Fibroblast of lung (primary cell): ENCODE results near the gene SNAP29. TPM values are rescaled to one million over a fixed set of nuclear protein-coding genes. Genes with fewer than 3 reads are reported as not detected.

Source experiments
- DNase-seq, 2 donors: peaks; one replicate each; pipeline versions ENCODE4 v3.0.0 to v3.0.0-alpha.2; 2010; ENCODE audit warnings: low read depth in 2 of 2
- H2AFZ ChIP-seq: 2 replicates; pipeline ENCODE4 v1.5.1; 2012; ENCODE audit warnings: low read length, control low read depth, inconsistent platforms
- H3K27ac ChIP-seq: 2 replicates; pipeline ENCODE4 v1.5.1; 2011; ENCODE audit warnings: low read length, control low read depth; ENCODE audit not compliant: insufficient read depth
- H3K27me3 ChIP-seq: 2 replicates; pipeline ENCODE4 v1.5.1; 2011; ENCODE audit warnings: mild to moderate bottlenecking, low read length; ENCODE audit not compliant: control insufficient read depth, insufficient read depth
- H3K36me3 ChIP-seq: 2 replicates; pipeline ENCODE4 v1.5.1; 2011; ENCODE audit warnings: low read length; ENCODE audit not compliant: control insufficient read depth, insufficient read depth
- H3K4me1 ChIP-seq: 2 replicates; pipeline ENCODE4 v1.5.1; 2011; ENCODE audit warnings: low read length; ENCODE audit not compliant: control insufficient read depth, insufficient read depth; ENCODE audit errors: extremely low read depth
- H3K4me2 ChIP-seq: 2 replicates; pipeline ENCODE4 v1.5.1; 2011; ENCODE audit warnings: low read length, control low read depth; ENCODE audit not compliant: insufficient read depth; ENCODE audit errors: extremely low read depth
- H3K4me3 ChIP-seq, 4 experiments: fragments of 200-600 bp in 1 of 4; sonication (generic) in 1 of 4; replicated peaks in 1 of 4; 2 replicates each; pipeline ENCODE4 v1.5.1; 2011 to 2016; ENCODE audit warnings: low read length in 4 of 4, low read depth in 3 of 4, mild to moderate bottlenecking in 3 of 4, control low read depth in 2 of 4, inconsistent platforms in 1 of 4, mixed read lengths in 1 of 4; ENCODE audit not compliant: insufficient read depth in 1 of 4; ENCODE audit errors: control extremely low read depth in 1 of 4
- H3K79me2 ChIP-seq: 2 replicates; pipeline ENCODE4 v1.5.1; 2012; ENCODE audit warnings: mild to moderate bottlenecking, low read length, inconsistent platforms; ENCODE audit not compliant: control insufficient read depth, insufficient read depth
- H3K9ac ChIP-seq: 2 replicates; pipeline ENCODE4 v1.5.1; 2011; ENCODE audit warnings: mild to moderate bottlenecking, low read length, control low read depth; ENCODE audit not compliant: insufficient read depth
- H3K9me3 ChIP-seq: 2 replicates; pipeline ENCODE4 v1.5.1; 2012; ENCODE audit warnings: low read depth, low read length; ENCODE audit not compliant: control insufficient read depth, insufficient read depth
- H4K20me1 ChIP-seq: 2 replicates; pipeline ENCODE4 v1.5.1; 2011; ENCODE audit warnings: low read length; ENCODE audit not compliant: control insufficient read depth, insufficient read depth; ENCODE audit errors: extremely low read depth
- EZH2 ChIP-seq: IDR thresholded peaks from 2 replicates; pipeline ENCODE4 v1.5.1; 2012; ENCODE audit warnings: low read length, control low read depth, mild to moderate bottlenecking; ENCODE audit errors: missing control alignments
- polyA plus RNA-seq, 2 donors: library from polyadenylated mRNA; depleted of rRNA in 1 of 2; stranded (reverse) in 1 of 2; unstranded in 1 of 2; fragments of >200 nt; gene quantifications; 2 replicates each; pipeline ENCODE4 v1.2.1, GENCODE V29; 2011 to 2012; ENCODE audit warnings: missing spikeins in 1 of 2
- total RNA-seq: library from RNA; depleted of rRNA; stranded (reverse); fragments of >200 nt; gene quantifications from 2 replicates; pipeline ENCODE4 v1.2.1, GENCODE V29; 2014
- TF ChIP-seq, protein P1 (sequence below), 2 donors: IDR thresholded peaks in 1 of 2; conservative IDR thresholded peaks in 1 of 2; 1 replicate in 1 of 2; 2 replicates in 1 of 2; pipeline ENCODE4 v1.5.1; 2011 to 2012; ENCODE audit warnings: low read length in 2 of 2, control low read depth in 1 of 2, inconsistent platforms in 1 of 2, low read depth in 1 of 2, mild to moderate bottlenecking in 1 of 2

The SNAP29 gene
- total and polyA plus RNA-seq, 2 donors (not counting 1 experiment from before 2014, with no cell fraction given) = 10.6 to 36.1 TPM

- no peak for DNase-seq
- no peak overlapping the region for H3K4me3 ChIP-seq
- no peak overlapping the region for H3K4me2 ChIP-seq
- H2AFZ ChIP-seq = no peak overlapping the region
- H3K79me2 ChIP-seq = peaks cover 18% of the 10 kb centered on the region
- no peak overlapping the region for H3K27ac ChIP-seq
- H3K27me3 ChIP-seq = no peaks in the 10 kb centered on the region
- no peaks in the 10 kb centered on the region for H3K36me3 ChIP-seq
- no peak for TF ChIP-seq EZH2
- TF ChIP-seq, protein P1, sequence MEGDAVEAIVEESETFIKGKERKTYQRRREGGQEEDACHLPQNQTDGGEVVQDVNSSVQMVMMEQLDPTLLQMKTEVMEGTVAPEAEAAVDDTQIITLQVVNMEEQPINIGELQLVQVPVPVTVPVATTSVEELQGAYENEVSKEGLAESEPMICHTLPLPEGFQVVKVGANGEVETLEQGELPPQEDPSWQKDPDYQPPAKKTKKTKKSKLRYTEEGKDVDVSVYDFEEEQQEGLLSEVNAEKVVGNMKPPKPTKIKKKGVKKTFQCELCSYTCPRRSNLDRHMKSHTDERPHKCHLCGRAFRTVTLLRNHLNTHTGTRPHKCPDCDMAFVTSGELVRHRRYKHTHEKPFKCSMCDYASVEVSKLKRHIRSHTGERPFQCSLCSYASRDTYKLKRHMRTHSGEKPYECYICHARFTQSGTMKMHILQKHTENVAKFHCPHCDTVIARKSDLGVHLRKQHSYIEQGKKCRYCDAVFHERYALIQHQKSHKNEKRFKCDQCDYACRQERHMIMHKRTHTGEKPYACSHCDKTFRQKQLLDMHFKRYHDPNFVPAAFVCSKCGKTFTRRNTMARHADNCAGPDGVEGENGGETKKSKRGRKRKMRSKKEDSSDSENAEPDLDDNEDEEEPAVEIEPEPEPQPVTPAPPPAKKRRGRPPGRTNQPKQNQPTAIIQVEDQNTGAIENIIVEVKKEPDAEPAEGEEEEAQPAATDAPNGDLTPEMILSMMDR (conservative IDR thresholded peaks at IDR 0.05 in 1 of 2, IDR thresholded peaks at IDR 0.05 in 1 of 2; ENCODE audit: low read depth in 1 of 2, low read length in 2 of 2) = no peak
- no peaks in the 10 kb centered on the region for H3K9me3 ChIP-seq
- H3K9ac ChIP-seq = no peak overlapping the region
- H4K20me1 ChIP-seq = peaks cover 2% of the 10 kb centered on the region
- no peaks in the 10 kb centered on the region for H3K4me1 ChIP-seq
These were observed 18.0 kb upstream of the SNAP29 start for GRCh38 chr22:20840646-20841371.

GRCh38 chr22:20843501-20843900 lies 15.3 kb upstream of the SNAP29 start:
- Histone ChIP-seq H3K4me1 (no peaks in the 10 kb centered on the region), H3K27ac (no peak overlapping the region), H3K4me2 (no peak overlapping the region), H3K4me3 (no peak overlapping the region), H3K79me2 (peaks cover 18% of the 10 kb centered on the region), H2AFZ (no peak overlapping the region), H3K36me3 (no peaks in the 10 kb centered on the region), H3K9me3 (no peaks in the 10 kb centered on the region), H3K9ac (no peak overlapping the region), H4K20me1 (peaks cover 2% of the 10 kb centered on the region), H3K27me3 (no peaks in the 10 kb centered on the region)
- DNase-seq = no peak
- no peak for TF ChIP-seq EZH2
- TF ChIP-seq, protein P1 (conservative IDR thresholded peaks at IDR 0.05 in 1 of 2, IDR thresholded peaks at IDR 0.05 in 1 of 2; ENCODE audit: low read depth in 1 of 2, low read length in 2 of 2) = no peak

DNA sequence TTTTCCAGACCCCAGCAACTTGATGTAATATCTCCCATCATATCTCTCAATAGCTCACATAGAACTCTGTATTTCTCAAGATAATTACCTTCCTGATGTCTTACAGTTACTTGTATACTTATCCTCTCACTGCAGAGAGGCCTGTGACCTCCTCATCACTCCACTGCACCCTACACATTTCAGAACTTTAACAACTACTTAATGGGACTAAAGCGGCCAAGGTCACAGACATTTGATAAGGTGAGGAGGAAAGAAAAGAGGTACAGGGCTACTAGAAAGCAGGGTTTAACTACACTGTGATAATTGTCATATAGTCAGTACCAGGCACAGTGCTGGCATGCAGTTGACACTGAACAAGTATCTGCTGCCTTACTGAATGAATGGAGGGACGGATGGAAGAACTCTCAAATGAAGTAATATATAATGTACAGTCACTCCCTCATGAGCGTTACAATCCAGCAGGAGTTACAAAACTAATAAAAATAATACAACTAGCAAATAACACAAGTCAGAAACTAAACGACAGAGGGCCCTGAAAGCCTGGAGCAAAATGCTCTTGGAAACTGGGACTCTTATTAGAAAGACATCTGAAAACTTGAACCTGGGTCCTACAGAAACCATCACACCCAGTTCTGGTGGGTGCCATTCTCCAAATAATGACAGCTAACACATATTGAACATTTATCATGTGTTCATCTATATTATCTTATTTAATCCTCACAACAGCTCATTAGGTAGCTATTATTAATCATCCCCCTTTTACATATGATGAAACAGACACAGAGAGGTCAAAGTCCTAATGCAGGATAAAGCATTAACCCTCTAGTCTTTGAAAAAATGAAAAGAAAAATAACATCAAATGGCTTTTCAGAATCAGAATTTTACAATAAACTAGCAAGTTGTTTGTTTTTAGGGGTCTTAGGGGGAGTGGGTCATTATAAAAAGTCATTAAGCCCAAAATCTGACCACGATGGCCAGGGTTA lies 14.5 kb upstream of the SNAP29 start:
- Histone ChIP-seq H3K4me2 (no peak overlapping the region), H3K4me3 (no peak overlapping the region), H3K9me3 (no peaks in the 10 kb centered on the region), H3K27me3 (no peaks in the 10 kb centered on the region), H3K4me1 (no peaks in the 10 kb centered on the region), H4K20me1 (peaks cover 2% of the 10 kb centered on the region), H3K79me2 (peaks cover 20% of the 10 kb centered on the region), H3K27ac (no peak overlapping the region), H3K36me3 (no peaks in the 10 kb centered on the region), H2AFZ (no peak overlapping the region), H3K9ac (no peak overlapping the region)
- TF ChIP-seq, protein P1 (conservative IDR thresholded peaks at IDR 0.05 in 1 of 2, IDR thresholded peaks at IDR 0.05 in 1 of 2; ENCODE audit: low read depth in 1 of 2, low read length in 2 of 2) = no peak
- TF ChIP-seq EZH2 = no peak
- no peak for DNase-seq
